ENCODE results near the gene SLC22A5. TPM values are rescaled to one million over a fixed set of nuclear protein-coding genes. Genes with fewer than 3 reads are reported as not detected.

SLC22A5 gene
- total RNA-seq, 1 experiment from 2014 or later: 20.2 TPM

DNA sequence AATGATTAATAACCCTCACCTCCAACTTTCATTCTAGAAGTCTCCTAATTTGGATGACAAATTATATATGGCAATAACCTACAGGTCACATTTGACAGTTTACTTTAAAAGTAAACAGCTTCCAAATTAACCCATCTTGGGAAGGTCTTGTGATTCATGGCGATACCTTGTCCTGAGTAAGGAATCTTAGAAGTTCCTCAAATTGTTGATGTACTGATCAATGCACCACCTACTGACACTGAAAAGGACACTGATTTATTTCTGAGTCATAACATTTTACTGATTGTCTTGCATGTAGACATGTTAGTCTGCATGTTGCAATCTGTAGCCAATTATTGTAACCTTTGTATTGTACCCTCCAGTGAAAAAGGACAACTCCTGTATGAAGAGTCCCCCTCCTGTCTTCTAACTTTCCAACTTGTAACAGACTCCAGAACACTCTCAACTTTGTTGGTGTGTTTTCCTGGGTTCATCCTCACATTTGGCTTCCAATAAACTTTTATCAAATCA, 16.0 kb upstream of the SLC22A5 start:
- Mint-ChIP-seq H3K27ac (ENCODE audit: unreplicated experiment) (no peak overlapping the region), H3K9me3 (ENCODE audit: unreplicated experiment) (no peaks in the 10 kb centered on the region), H3K4me3 (ENCODE audit: unreplicated experiment) (no peak overlapping the region), H3K36me3 (ENCODE audit: insufficient read depth, unreplicated experiment) (peaks cover 9% of the 10 kb centered on the region), H3K27me3 (ENCODE audit: insufficient read depth, unreplicated experiment) (no peaks in the 10 kb centered on the region), H3K4me1 (ENCODE audit: low read depth, unreplicated experiment) (peaks cover 8% of the 10 kb centered on the region)
- Histone ChIP-seq H3K36me3 (ENCODE audit: control insufficient read depth, insufficient read depth, low read length) (no peaks in the 10 kb centered on the region; the same call in 1 of the 2 replicates), H3K4me3 (ENCODE audit: low read depth, low read length) (no peak overlapping the region), H3K27me3 (replicated peaks; ENCODE audit: control insufficient read depth, insufficient read depth, low read length) (no peaks in the 10 kb centered on the region), H3K4me1 (peaks cover 12% of the 10 kb centered on the region), H3K9me3 (peaks cover 3% of the 10 kb centered on the region; the same call in 1 of the 2 replicates)
- no peak for TF ChIP-seq CTCF (IDR thresholded peaks at IDR 0.05; ENCODE audit: insufficient read depth in 1 of 2, low read depth in 1 of 2, low read length in 1 of 2, severe bottlenecking in 1 of 2, unreplicated experiment in 1 of 2)
- DNase-seq: no peak
- no TSS peak for BruUV-seq (replicated peaks)
- intact Hi-C loops (cut with micrococcal nuclease; ENCODE audit: unreplicated experiment): no loop called here
- POLR2A ChIA-PET: no interaction called here
- CTCF ChIA-PET: no interaction called here

- no peaks in the 10 kb centered on the region for H3K9me3 ChIP-seq
- POLR2A ChIA-PET: interaction anchor here (1.1 kb wide), 1 partner anchor 60 kb away, joined by 4 read pairs; the partner anchor contains the start of gene SLC22A4
- H3K4me3 Mint-ChIP-seq (ENCODE audit: unreplicated experiment): no peak overlapping the region
- no peak for DNase-seq
- H3K4me3 ChIP-seq (ENCODE audit: low read depth, low read length): no peak overlapping the region
- H3K36me3 ChIP-seq (ENCODE audit: control insufficient read depth, insufficient read depth, low read length): no peaks in the 10 kb centered on the region; the same call in 1 of the 2 replicates
- peaks cover 8% of the 10 kb centered on the region for H3K4me1 Mint-ChIP-seq (ENCODE audit: low read depth, unreplicated experiment)
- H3K27me3 ChIP-seq (replicated peaks; ENCODE audit: control insufficient read depth, insufficient read depth, low read length): no peaks in the 10 kb centered on the region
- CTCF ChIA-PET: no interaction called here
- BruUV-seq (replicated peaks): no TSS peak
- no peaks in the 10 kb centered on the region for H3K27me3 Mint-ChIP-seq (ENCODE audit: insufficient read depth, unreplicated experiment)
- H3K27ac Mint-ChIP-seq (ENCODE audit: unreplicated experiment): no peak overlapping the region
- intact Hi-C loops (cut with micrococcal nuclease; ENCODE audit: unreplicated experiment): no loop called here
- H3K36me3 Mint-ChIP-seq (ENCODE audit: insufficient read depth, unreplicated experiment): peaks cover 4% of the 10 kb centered on the region
- H3K9me3 Mint-ChIP-seq (ENCODE audit: unreplicated experiment): no peaks in the 10 kb centered on the region
- no peak for TF ChIP-seq CTCF (IDR thresholded peaks at IDR 0.05; ENCODE audit: insufficient read depth in 1 of 2, low read depth in 1 of 2, low read length in 1 of 2, severe bottlenecking in 1 of 2, unreplicated experiment in 1 of 2)
- peaks cover 12% of the 10 kb centered on the region for H3K4me1 ChIP-seq
These were observed 14.9 kb upstream of the SLC22A5 start for GRCh38 chr5:132354381-132355139.

DNA sequence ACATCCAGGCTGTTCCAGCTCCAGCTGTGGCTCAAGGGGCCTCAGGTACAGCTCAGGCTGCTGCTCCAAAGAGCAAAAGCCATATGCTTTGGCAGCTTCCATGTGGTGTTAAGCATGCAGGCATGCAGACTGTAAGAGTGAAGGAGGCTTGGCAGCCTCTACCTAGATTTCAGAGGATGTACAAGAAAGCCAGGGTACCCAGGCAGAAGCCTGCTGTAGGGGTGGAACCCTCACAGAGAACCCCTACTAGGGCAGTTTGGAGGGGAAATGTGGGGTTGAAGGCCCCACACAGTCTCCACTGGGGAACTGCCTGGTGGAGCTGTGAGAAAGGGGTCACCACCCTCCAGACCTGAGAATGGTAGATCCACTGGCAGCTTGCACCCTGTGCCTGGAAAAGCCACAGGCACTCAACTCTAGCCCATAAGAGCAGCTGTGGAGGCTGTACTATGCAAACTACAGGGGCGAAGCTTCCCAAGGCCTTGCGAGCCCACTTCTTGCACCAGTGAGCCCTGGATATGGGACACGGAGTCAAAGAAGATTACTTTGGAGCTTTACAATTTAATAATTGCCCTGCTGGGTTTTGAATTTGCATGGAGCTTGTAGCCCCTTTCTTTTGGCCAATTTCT, 14.3 kb upstream of the SLC22A5 start:
- intact Hi-C loops (cut with micrococcal nuclease; ENCODE audit: unreplicated experiment): no loop called here
- no peaks in the 10 kb centered on the region for H3K9me3 ChIP-seq
- BruUV-seq (replicated peaks): no TSS peak
- peaks cover 4% of the 10 kb centered on the region for H3K36me3 Mint-ChIP-seq (ENCODE audit: insufficient read depth, unreplicated experiment)
- peaks cover 12% of the 10 kb centered on the region for H3K4me1 ChIP-seq
- H3K4me3 ChIP-seq (ENCODE audit: low read depth, low read length): no peak overlapping the region
- no peak for DNase-seq
- no peak overlapping the region for H3K27ac Mint-ChIP-seq (ENCODE audit: unreplicated experiment)
- POLR2A ChIA-PET: interaction anchor here (1.1 kb wide), 1 partner anchor 61 kb away, joined by 4 read pairs; the partner anchor contains the start of gene SLC22A4
- no peaks in the 10 kb centered on the region for H3K27me3 Mint-ChIP-seq (ENCODE audit: insufficient read depth, unreplicated experiment)
- peaks cover 8% of the 10 kb centered on the region for H3K4me1 Mint-ChIP-seq (ENCODE audit: low read depth, unreplicated experiment)
- no peaks in the 10 kb centered on the region for H3K27me3 ChIP-seq (replicated peaks; ENCODE audit: control insufficient read depth, insufficient read depth, low read length)
- no peak for TF ChIP-seq CTCF (IDR thresholded peaks at IDR 0.05; ENCODE audit: insufficient read depth in 1 of 2, low read depth in 1 of 2, low read length in 1 of 2, severe bottlenecking in 1 of 2, unreplicated experiment in 1 of 2)
- no peaks in the 10 kb centered on the region for H3K9me3 Mint-ChIP-seq (ENCODE audit: unreplicated experiment)
- H3K36me3 ChIP-seq (ENCODE audit: control insufficient read depth, insufficient read depth, low read length): no peaks in the 10 kb centered on the region; the same call in 1 of the 2 replicates
- CTCF ChIA-PET: no interaction called here
- H3K4me3 Mint-ChIP-seq (ENCODE audit: unreplicated experiment): no peak overlapping the region
